ENCODE data around the gene ATP13A1.

Gene ATP13A1

DNA sequence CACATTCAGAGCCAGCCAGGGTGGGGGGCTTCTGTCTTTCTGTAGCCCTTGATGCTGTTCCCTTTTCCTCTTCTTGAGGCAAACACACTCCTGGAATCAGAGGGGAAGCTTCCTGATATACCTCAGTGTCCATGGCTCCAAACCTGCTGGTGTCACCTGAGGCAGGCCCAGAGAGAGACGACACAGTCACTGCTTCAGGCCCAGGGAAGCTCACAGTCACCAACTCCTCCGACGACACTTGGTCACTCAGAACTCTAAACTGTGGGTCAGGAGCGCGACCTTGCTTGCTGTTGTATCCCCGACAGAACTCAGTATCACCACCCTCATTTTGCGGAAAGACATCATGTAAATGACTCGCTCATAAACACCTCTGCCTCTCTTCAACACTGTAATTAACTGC, 1.1 kb downstream of the ATP13A1 start:
- peak in 1 of 2 donors; percentile 20 for DNase-seq

DNA sequence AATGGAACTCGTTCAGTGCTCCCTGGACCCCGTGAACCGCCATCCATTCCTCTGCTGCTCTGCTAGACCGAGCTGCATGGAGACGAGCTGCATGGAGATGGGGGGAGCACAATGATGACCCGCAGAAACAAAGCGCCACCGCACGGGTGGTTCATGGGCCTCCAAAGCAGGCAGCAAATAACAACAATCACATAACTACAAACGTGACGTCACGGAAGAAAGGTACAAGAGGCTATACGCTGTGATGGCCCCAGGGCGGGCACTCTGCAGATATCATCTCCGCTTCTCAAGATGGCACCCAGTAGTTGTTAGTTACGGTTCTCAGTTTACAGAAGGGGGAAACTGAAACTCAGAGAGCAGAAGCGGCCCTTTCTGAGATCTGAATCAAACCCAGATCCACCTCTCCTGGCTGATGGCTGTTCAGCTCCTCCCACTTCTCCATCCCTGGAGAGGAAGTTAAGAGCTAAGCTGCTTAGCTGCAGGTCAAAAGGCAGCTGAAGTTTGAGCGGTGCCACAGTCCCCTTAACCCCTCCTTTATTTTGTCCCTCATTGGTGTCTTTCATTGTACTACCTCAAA, 1.7 kb downstream of the ATP13A1 start:
- DNase-seq, result peak; percentile 81 to 82

DNA sequence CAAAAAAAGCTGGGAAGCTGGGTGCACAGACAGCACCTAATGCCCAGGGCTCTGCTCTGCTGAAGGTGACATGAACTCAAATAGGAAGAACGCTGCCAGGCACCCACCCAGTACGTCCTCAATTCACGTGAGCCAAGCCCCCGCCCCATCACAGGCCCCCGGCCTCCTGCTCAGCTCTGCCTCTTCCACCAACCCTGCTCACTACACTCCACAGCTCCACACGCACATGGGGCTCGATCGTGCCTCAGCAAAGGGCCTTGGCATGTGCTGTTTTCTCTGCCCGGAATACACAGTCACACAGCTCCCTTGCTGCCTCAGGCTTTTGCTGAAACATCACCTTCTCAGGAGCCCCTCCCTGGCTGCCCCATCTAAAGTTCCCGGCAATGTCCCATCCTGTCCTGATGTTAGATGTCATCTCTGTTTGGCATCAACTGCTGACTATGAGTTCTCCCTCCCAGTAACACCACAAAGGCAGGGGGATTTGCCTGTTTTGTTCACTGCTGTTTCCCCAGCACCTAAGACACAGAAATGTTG, 2.3 kb downstream of the ATP13A1 start:
- no peak for DNase-seq

DNA sequence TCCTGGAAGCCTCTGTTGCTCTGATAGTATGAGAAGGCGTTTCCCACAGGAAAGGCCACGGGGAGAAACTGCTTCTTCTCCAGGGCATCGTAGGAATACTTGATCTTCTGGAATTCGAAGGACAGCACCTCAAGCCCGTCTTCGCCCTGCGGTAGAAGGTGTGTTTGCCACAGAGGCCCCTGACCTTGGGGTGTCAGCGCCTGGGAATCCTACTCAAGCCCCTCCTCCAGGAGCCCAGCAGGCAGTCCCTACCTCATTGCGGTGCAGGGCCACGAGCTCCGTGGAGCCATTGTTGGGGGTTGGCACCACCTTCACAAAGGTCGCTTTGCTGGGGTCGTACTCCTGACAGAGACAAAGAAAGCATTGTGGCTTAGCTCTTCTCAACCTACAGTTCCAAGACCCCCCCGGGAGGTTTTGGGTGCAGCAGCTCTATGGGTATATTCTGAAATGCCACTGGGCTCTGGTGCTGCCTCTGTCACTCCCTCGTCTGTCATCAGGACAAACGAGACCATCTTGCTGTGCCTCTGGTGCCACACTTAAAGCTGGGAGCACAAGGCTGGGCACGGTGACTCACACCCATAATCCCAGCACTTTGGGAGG, 3.7 kb downstream of the ATP13A1 start:
- no peak for DNase-seq

DNA sequence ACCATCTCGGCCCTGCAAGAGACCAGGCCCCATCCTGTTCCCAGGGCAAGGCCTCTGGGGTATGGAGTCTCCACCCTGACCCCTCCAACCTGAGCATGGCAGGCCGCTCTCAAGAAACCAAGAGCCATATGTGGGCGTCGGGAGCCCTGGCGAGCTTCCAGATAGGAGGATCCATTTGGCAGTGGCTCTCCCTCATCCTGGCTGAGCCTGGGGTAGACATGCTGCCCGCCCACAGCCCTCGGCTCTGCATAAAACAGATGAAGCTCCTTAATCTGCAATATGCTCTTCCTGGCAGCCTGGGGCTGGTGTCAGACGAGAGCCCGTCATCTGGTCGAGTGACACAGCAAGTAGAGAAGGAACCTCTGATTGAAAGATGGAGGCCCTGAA, 6.1 kb downstream of the ATP13A1 start:
- DNase-seq, result no peak

DNA sequence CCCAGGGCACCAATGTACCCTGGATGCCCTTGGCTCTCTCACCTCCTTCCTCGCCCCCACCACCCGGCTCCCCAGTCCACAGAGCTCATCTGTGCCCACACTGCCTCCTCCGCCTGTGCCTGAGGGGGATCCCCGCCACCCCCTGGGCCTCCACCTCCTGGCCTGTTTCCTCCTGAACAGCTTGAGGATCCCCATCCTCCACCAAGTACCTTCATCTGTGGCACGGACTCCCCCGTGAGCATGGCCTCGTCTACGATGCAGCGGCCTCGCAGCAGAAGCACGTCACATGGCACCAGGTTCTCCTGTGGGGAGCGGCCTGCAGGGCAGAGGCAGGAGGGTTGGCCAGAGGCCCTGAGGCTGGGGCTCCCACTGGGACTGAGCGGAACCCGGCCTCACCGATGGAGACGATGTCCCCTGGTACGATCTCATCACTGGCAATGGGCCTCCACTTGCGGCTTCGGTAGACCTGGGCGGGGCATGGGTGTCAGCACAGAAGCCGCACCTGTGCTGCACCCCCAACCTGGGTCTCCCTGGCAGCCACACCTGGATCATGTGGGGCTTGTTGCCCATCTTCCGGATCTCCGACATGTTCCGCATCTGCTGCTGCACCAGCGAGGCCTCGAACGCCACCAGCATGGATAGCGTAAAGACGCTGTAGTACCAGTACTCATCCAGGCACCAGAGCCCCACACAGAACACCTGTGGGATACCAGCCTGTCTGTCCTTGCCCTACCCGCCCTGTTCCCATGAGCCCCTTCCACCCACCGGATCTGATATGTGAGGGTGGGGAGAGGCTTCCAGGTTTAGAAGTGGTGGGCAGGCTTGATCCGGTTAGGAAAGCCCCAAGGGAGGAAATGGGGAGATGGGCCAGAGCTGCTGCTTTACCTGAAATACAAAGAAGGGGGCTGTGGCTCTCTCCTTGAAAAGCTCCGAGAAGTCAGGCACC, 6.8 kb downstream of the ATP13A1 start:
- no peak for DNase-seq

DNA sequence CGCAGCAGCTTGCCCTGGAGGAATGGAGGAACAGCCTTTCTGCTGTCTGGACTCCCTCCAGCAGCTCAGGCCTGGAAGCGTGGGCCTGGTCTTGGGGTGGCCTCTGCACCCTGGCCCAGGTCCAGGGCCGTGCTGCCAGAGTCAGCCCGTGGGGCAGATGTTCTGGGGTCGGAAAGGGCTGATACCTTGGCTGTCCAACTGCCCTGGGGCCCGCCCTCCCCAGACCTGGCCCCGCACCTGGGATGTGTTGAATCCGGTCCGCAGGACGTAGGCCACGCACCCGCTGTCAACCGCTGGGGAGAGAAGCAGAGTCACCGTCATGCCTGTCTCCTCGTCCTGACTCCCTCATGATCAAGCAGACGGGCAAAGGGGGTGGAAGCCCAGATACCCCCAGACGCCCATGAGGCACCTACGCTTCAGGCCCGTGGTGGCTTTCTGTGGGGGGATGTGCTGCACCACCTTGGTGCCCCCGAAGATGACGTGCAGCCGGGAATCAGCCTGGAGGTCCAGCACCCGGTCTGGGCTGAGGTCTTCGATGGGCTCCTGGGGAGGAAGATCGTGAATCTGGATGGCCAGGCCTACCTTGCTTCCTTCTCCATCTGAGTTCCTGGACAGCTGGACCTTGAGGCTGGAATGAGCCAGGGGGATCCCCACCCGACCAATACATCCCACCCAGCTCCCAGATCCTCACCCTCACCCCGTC, 7.7 kb downstream of the ATP13A1 start:
- no peak for DNase-seq

DNA sequence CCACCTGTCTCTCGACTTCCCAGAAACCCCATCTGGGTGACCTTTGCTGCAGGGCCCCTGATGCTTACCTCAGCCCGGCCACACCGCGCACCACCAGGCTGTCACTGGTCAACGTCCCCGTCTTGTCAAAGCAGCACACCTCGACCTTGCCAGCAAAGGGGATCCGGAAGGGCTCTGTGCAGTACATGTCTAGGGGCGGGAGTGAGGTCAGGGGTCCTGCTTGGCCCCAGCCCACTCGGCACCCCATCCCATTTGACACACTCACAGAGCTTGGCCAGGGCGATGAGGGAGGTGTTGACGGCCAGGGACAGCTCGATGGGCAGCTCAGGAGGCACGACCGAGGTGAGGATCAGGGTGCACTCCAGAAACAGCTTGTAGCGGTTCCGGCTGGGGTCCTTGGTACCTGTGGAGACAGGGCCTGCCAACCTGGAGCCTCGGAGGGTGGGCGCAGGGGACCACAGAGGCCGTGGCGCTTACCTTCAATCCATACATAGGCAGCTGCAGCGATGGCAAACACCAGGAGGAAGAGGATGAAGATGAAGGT, 8.4 kb downstream of the ATP13A1 start:
- no peak for DNase-seq

DNA sequence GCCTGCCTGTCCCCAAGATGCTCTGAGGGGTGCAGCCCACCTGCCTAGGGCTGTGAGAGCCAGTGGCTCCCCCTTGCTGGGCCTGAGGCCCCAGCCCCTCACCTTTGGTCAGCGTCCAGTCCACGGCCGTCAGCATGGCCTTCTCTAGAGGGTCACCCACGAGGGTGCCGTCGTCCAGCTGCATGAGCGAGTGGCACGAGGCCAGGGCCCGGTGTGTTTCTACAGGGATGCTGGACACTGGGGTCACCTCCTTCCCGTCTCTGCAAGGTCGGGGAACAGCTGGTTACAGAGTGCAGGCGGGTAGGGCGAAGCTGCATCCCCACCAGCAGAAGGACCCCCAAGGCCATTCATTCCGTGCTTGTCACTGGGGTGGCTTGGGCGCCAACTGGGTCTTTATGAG, 9.0 kb downstream of the ATP13A1 start:
- no peak for DNase-seq

DNA sequence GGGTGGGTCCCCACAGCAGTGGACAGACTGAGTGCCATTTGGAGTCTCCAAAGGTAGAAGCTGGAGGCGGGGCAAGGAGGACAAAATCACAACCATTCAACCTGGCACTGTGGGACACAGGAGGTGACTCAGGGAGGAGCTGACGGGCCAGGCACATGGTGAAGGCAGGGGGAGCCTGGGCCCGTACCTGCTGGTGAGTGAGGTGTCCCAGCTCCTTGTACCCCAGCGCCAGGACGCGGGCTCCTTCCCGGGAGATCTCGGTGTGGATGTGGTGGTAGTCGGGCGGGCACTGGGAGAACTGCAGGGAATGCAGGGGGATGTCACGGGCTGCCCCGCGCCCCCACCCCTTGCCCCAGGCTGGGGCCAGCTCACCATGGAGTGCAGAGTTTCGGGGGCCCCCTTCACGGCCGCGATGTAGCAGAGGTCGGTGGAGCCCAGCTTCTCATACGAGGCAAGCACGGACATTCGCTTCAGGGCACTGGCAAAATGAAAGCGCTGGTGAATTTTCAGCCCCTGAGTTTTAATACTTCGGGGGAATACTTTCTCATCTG, 9.8 kb downstream of the ATP13A1 start:
- no peak for DNase-seq

DNA sequence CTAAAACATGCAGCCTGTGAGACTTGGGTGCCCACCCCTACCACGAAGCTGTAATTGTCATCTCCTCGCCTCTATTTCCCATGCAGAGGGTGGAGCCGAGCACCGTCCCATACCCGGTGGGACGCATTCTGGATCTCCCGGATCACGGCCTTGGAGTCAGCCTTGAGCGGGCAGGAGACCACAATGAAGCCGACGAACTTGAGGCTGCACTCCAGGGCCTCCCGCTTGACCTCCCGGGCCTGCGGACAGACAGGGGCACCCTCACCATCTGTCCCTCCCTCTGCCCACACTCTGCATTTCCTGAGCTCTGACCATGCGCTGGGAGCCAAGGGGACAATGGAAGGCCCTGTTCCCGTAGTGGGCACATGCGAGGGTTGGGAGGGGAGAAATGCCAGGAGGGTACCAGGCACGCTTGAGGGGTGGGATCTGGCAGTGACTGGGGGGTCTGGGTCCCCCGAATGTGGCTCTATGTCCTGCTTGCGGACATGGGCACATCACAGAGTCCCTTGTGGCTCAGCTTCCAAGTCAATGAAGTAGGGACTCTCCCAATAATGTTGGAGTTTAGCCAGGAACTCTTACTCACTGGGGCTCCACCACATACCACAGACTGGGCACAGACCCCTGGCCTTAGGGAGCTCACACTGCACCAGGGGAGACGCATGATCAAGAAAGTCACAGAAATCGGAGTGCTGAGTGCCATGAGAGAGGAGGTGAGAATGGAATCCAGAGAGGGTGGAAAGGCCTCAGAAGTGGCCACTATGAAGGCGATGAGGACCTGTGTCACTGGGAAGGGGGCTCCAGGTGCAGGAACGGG, 10.8 kb downstream of the ATP13A1 start:
- DNase-seq, result no peak

DNA sequence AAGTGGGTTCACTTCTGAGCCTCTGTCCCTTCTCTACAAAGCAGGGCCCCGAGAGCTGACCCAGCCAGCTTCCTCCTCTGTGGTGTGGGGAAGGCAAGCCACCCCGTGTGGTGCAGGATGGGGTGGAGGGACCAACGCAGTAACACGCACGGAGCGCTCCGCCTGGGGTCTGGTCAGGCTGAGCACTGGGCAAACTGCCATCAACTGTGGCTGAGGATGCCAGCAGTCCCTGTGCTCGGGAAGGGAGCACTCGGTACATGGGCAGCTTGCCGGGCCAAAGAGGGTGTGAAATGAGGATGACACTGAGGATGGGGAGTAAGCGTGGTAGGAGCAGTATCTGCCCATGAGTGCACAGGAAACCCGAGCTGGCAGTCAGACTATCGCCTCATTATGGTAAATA, 12.4 kb downstream of the ATP13A1 start:
- no peak for DNase-seq

DNA sequence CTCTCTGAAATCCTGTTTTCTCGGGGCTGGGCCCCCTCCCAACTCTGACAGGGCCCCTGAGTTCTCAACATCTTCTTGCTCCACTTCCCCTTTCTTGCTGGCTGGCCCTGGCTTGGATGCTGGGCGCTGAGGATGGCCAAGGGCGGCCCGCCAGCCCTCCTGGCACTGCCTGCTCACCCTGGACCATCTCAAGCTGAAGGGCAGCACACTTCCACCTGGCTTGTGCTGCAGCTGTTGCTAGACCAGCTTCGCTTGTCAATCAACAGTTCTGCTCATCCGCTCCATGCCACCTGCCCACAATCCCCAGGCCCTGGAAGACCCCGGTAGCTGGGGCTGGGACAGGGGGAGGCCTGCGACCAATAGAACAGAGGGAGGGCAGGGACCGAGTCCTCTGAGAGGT, 13.1 kb downstream of the ATP13A1 start:
- DNase-seq, result no peak

DNA sequence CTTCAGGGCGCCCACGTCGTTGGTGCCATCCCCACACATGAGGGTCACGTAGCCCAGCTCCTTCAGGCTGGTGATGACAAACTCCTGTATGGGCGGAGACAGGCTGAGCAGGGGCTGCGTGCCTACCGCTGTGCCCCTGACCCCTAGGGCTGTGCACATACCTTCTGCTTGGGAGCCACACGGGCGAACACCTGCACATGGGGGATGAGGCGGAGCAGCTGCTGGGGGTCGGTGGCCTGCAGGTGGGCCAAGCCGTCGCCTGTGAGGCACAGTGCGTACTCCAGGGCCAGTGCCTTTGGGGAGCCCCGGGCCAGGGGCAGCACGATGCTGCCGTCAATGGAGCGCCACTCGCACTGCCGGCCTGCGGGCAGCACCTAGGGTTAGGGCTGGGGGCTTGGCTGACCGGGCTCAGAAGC, 13.9 kb downstream of the ATP13A1 start:
- DNase-seq, result no peak

DNA sequence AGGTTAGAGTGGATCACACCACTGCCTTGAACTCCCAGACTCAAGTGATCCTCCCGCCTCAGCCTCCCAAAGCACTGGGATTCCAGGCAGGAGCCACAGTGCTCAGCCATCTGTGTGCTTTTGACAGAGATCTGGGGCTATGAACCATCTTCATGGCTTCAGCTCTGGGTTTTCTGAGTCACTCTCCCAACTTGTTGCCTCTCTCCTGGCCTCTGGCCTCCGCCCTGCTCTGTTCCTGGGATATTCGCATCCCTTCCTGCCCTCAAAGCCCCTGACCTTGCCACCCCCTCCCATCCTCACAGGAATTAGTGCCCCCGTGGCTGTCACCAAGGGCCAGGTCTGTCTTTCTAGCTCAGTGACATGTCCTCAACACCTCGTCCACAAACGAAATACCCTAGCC, 14.3 kb downstream of the ATP13A1 start:
- DNase-seq, result no peak

DNA sequence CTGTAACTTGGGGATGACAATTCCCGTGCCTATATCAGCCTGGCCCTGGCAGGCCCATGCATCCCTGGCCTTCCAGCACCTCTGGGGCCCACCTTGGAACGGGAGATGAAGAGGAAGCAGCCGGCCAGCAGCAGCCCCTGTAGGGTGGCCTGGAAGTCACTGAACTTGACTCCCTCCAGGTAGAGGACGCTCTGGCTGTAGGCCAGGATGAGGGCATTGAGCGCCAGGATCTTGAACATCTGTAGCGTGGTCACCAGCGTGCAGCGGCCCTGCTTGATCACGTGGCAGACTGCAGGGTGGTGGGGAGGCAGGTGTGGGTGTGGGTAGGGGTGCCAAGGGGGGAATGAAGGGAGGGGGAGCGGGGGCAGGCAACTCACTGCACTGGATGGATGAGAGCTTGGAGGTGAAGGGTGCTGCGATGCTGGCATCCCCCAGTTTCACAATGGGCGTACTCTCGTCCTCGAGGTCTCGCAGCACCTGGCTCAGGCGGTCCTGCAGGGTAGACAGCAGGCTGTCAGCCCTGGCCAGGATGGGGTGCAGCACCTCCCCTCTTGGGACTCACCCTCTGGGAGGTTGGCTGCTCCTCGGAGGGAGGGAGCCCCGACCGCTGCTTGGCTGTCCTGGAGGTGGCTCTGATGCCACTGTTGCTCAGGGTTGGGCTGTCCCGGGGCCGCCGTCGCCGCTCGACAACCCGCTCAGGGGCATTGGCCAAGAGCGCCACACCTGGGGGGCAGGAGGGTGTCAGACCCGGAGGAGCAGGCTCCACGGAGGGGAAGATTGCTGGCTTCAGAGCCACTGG, 16.2 kb downstream of the ATP13A1 start:
- DNase-seq, result no peak

DNA sequence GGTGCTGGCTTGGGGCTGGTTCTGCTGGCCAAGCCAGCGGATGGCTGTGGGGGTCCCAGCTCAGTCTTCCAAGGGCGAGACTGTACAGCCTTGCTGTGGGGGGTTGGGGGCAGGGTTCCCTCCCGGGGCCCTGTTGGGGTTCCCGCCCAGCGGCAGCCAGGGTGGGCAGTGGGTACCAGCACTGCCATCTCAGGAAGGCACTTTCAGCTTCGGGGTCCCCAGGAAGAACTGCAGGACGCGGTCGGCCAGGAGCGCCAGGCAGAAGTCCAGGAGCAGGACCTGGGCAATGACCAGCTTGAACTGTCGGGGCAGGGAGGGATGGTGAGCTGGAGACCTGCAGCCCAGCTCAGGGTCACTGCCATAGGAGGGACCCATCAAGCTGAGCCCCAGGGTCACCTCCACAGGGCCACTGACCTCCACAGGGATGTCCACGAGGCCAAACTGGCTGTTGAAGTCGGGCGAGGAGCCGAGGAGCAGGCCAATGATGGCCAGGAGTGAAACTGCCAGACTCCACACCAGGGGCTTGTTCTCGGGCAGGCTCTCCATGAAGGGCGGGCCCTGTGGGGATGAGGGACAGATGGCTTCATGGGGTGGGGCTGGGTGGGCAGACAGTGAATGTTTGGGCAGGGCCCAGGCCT, 18.1 kb downstream of the ATP13A1 start:
- no peak for DNase-seq

DNA sequence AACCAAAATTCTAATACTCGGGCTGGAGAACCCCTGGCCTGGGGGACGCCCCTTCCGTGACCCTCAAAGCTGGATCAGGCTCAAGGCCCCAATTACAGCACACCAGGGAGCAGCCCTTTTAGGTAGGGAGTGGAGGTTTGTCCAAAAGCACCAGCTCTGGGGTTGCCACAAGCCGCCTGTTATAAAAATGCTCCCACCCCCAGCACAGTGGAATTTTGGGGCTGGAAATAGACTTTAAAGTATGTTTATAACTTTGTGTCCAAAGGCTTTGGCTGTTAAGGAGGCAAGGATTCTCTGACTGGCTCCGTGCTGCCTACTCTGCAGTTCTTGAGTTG, 19.5 kb downstream of the ATP13A1 start:
- no peak for DNase-seq

DNA sequence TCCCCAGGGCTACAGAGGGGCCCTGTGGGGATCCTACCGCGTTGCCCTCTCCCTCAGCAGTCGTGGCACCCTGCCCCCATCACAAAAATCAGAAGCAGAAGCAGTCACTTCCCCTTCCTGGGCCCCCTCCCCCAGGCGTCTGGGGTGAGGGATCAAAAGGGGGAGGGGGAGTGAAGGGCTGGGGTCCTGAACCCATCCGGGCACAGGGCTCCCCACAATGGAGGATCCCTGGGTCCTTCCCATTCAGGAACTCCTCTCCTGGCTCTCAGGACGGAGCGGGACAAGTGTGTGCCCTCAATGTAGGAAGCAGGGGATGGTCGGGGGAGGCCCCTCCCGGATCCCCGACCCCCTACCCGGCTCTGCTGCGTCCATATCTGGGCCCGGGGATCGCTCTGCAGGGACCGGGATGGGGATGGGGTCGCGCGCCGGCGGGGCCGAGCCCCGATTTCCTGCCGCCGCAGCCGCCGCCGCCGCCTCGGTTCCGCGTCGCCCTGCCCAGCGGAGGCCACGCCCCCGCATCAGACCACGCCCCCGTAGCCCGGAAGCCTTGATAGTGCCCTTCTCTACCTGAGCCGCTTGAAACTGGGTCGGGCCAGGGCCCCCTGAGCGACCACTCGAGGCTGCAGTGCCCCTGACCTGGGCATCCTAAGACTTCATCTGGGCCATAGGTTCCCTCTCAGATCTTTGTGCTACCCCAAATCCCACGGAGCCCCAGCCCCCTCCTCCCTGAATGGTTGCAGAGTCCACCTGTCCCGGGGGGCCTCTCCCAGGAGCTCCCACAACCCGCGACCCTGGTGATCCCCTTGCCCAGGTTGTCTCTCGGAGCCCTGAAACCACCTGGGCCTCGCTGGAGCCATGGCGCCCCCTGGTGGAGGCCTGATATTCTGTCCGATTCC, 20.1 kb downstream of the ATP13A1 start, which contains the start of gene GMIP:
Gene GMIP, minus strand, starts transcription at position 500 of the 896 bp plus-strand sequence. Its CDS starts 128 bp downstream, at position 372.
- peak; percentile 85 to 91 for DNase-seq
